ENCODE measurements around the gene SHISAL2A.

Gene SHISAL2A

DNA sequence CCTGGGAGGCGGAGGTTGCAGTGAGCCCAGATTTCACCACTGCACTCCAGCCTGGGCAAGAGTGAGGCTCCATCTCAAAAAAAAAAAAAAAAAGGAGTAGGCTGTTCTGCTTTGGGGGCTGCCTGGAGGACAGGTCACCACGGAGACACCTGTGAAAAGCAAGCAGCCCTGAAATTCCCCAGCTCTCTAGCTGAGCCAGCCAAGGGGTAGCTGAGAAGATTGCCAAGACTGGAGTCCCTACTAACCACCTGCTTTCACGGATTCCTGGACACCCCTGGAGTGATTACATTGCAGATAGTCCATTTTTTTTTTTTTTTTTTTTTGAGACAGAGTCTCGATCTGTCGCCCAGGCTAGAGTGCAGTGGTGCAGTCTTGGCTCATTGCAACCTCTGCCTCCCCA, 18.3 kb upstream of the SHISAL2A start:
- no peaks in the 10 kb centered on the region for H4K20me1 ChIP-seq
- H3K4me1 ChIP-seq = no peaks in the 10 kb centered on the region
- no peak overlapping the region for H3K27ac ChIP-seq
- no peaks in the 10 kb centered on the region for H3K27me3 ChIP-seq
- H3K9me3 ChIP-seq = 0 out of 2 replicates have a peak, but pooled peaks cover under 1% of the 10 kb centered on the region
- TF ChIP-seq Cebpa-rat (IDR thresholded peaks at IDR 0.05) = no peak
- no peak overlapping the region for H3K4me2 ChIP-seq
- H3K4me3 ChIP-seq = no peak overlapping the region
- H3K36me3 ChIP-seq = peaks cover 95% of the 10 kb centered on the region
- H3K9ac ChIP-seq = no peak overlapping the region

DNA sequence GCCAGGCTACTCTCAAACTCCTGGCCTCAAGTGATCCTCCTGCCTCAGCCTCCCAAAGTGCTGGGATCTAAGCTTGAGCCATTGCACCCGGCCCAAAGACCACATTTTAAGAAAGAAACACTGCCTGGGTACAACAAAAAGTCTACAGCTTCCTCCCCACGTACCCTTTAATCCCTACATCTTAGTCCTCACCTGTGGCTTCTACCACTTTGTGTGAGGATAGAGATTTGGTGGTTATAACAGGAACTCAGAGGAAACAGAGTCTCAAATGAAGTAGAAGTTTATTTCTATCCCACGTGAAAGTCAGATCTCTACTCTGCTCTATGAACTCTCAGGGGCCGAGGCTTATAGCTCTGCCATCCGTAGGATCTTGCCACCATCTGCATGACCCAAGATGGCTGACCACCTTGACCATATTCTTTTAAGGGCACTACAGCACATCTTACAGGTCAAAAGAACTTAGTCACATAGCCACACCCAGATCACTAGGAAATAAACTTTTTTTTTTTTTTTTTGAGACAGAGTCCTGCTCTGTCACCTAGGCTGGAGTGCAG, 17.4 kb upstream of the SHISAL2A start:
- Histone ChIP-seq H3K27me3 (no peaks in the 10 kb centered on the region), H3K9me3 (peaks cover 9% of the 10 kb centered on the region), H3K27ac (no peak overlapping the region), H3K36me3 (peaks cover 95% of the 10 kb centered on the region), H3K4me2 (no peak overlapping the region), H4K20me1 (no peaks in the 10 kb centered on the region), H3K9ac (no peak overlapping the region), H3K4me3 (no peak overlapping the region), H3K4me1 (no peaks in the 10 kb centered on the region)
- TF ChIP-seq Cebpa-rat (IDR thresholded peaks at IDR 0.05) = no peak

DNA sequence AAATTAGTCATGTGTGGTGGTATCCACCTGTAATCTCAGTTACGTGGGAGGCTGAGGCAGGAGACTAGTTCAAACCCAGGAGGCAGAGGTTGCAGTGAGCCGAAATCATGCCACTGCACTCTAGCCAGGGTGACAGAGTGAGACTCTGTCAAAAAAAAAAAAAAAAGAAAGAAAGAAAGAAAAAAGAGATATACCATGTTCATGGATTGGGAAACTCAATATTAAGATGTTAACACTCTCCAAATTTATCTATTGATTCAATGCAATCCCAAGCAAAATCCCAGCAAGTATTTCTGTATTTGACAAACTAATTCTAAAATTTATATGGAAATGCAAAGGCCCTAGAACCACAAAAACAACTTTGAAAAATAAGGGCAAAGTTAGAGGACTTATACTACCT, 11.0 kb upstream of the SHISAL2A start:
- no peaks in the 10 kb centered on the region for H3K27me3 ChIP-seq
- H4K20me1 ChIP-seq = no peaks in the 10 kb centered on the region
- H3K9ac ChIP-seq = no peak overlapping the region
- peaks cover 68% of the 10 kb centered on the region for H3K36me3 ChIP-seq
- H3K27ac ChIP-seq = no peak overlapping the region
- H3K4me2 ChIP-seq = no peak overlapping the region
- H3K9me3 ChIP-seq = peaks cover 46% of the 10 kb centered on the region
- H3K4me1 ChIP-seq = peaks cover under 1% of the 10 kb centered on the region
- no peak for TF ChIP-seq Cebpa-rat (IDR thresholded peaks at IDR 0.05)
- no peak overlapping the region for H3K4me3 ChIP-seq

DNA sequence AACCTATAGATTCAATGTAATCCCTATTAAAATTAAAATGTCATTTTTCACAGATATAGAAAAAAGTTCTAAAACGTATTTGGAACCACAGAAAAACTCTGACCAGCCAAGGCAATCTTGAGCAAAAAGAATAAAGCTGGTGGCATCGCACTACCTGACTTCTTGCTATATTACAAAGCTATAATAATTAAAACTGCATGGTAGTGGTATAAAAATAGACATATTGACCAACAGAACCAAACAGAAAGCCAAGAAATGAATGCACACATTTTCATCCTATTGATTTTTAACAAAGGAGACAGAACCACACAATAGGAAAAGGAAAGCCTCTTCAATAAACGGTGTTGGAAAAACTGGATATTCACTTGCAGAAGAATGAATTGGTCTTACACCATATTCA, 9.2 kb upstream of the SHISAL2A start:
- no peak for TF ChIP-seq Cebpa-rat (IDR thresholded peaks at IDR 0.05)
- no peak overlapping the region for H3K4me3 ChIP-seq
- peaks cover 17% of the 10 kb centered on the region for H3K4me1 ChIP-seq
- peaks cover 49% of the 10 kb centered on the region for H3K36me3 ChIP-seq
- peaks cover 46% of the 10 kb centered on the region for H3K9me3 ChIP-seq
- no peak overlapping the region for H3K4me2 ChIP-seq
- H3K27ac ChIP-seq = no peak overlapping the region
- no peak overlapping the region for H3K9ac ChIP-seq
- no peaks in the 10 kb centered on the region for H3K27me3 ChIP-seq
- H4K20me1 ChIP-seq = no peaks in the 10 kb centered on the region

DNA sequence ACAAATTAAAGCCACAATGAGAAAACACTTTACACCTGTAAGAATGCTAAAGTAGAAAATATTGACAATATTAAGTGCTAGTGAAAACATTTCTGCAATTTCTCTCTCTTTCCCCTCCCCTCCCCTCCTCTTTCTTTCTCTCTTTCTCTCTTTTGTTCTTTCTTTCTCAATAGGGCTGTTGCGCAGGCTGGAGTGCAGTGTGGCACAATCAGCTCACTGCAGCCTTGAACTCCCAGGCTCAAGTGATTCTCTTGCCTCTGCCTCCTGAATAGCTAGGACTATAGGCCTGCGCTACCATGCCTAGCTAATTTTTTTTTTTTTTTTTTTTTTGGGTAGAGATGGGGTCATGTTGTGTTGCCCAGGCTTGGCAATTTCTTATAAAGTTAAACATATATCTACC, 5.9 kb upstream of the SHISAL2A start:
- peaks cover 23% of the 10 kb centered on the region for H3K9me3 ChIP-seq
- H3K27me3 ChIP-seq = no peaks in the 10 kb centered on the region
- no peak overlapping the region for H3K9ac ChIP-seq
- peak overlapping the region; percentile 24; the same call in 1 of the 2 replicates for H3K4me2 ChIP-seq
- H3K4me3 ChIP-seq = no peak overlapping the region
- peaks cover 47% of the 10 kb centered on the region for H3K4me1 ChIP-seq
- no peak for TF ChIP-seq Cebpa-rat (IDR thresholded peaks at IDR 0.05)
- H3K36me3 ChIP-seq = peaks cover 18% of the 10 kb centered on the region
- no peaks in the 10 kb centered on the region for H4K20me1 ChIP-seq
- H3K27ac ChIP-seq = no peak overlapping the region

DNA sequence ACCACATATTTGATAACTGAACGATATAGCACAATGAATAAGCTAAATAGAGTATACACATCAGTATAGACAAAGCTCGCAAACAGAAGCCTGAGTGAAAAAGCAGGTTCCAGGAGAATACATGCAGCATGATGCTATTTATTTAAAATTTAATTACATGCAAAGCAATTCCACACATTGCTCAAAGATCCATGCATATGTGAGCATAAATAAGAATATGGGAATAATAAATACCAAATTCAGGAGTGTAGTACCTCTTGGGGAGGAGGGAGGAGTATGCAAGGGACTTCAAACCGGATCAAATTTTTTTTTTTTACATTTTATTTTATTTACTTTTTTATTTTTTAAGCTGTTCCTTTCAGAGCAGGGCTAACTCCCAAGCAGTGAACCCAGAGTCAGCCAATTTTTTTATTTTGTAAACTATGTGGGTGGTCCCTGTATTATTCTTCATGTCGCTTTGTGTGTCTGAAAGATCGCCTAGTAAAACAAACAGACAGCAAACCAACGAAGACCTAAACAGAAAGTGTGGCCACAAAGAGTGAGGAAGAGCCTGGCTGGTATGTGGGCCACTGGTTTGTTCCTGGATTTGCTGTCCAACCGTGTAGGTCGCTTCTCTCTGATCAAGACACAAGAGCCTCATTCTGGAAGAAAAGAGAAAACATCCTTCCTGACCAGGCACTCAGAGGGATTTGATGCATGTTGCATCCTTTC, 4.2 kb upstream of the SHISAL2A start:
- peaks cover 61% of the 10 kb centered on the region for H3K4me1 ChIP-seq
- H4K20me1 ChIP-seq = no peaks in the 10 kb centered on the region
- no peaks in the 10 kb centered on the region for H3K27me3 ChIP-seq
- H3K9ac ChIP-seq = no peak overlapping the region; the same call in 1 of the 2 replicates
- H3K9me3 ChIP-seq = peaks cover 6% of the 10 kb centered on the region
- TF ChIP-seq Cebpa-rat (IDR thresholded peaks at IDR 0.05) = no peak
- H3K36me3 ChIP-seq = peaks cover 7% of the 10 kb centered on the region
- peak overlapping the region; percentile 71 for H3K4me2 ChIP-seq
- no peak overlapping the region for H3K4me3 ChIP-seq
- peak overlapping the region; percentile 43; the same call in 1 of the 2 replicates for H3K27ac ChIP-seq

DNA sequence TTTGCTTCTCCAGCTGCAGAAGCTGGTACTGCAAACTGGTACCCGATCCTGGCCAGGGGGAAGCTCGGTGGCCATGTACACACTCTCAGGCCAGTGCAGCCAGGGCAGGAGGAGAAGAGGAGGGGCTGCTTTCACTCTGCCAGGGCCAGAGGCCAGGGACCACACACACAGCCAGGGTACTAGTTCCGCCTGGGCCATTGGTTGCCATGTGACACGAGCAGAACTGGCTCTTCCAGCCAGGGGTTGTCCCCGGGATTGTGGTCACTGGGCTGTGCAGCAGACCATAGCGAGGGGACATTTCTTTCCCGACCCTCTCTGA, 3.7 kb upstream of the SHISAL2A start:
- Histone ChIP-seq H3K4me1 (peaks cover 67% of the 10 kb centered on the region), H3K27ac (peak overlapping the region; percentile 43; the same call in 1 of the 2 replicates), H3K4me3 (no peak overlapping the region), H3K4me2 (peak overlapping the region; percentile 71), H3K9ac (no peak overlapping the region; the same call in 1 of the 2 replicates), H3K36me3 (peaks cover 2% of the 10 kb centered on the region), H3K27me3 (no peaks in the 10 kb centered on the region), H4K20me1 (no peaks in the 10 kb centered on the region), H3K9me3 (peaks cover under 1% of the 10 kb centered on the region)
- TF ChIP-seq Cebpa-rat (IDR thresholded peaks at IDR 0.05) = no peak

DNA sequence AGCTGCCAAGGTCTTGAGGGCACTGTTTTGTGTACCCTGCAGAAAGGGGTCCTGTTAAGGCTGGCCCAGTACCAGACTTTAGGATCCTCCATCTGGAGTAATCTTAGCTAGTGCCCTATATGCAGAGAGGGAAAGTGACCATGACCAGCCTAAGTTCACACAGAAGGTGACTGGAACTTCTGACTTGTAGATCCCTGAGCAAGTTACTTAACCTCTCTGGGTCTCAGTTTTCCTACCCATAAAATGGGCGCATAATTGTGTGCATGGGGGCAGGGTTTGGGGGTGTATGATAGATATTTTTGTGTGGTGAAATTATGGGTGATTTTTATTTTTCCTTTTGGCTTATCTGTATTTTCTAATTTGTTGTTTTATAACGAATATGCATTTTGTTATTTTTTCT, 3.3 kb upstream of the SHISAL2A start:
- H3K9ac ChIP-seq = no peak overlapping the region
- no peaks in the 10 kb centered on the region; the same call in 1 of the 2 replicates for H3K36me3 ChIP-seq
- no peaks in the 10 kb centered on the region for H3K9me3 ChIP-seq
- H3K4me2 ChIP-seq = peak overlapping the region; percentile 71
- H3K4me1 ChIP-seq = peaks cover 70% of the 10 kb centered on the region
- no peak for TF ChIP-seq Cebpa-rat (IDR thresholded peaks at IDR 0.05)
- peak overlapping the region; percentile 43; the same call in 1 of the 2 replicates for H3K27ac ChIP-seq
- H3K27me3 ChIP-seq = no peaks in the 10 kb centered on the region
- no peaks in the 10 kb centered on the region for H4K20me1 ChIP-seq
- no peak overlapping the region for H3K4me3 ChIP-seq

DNA sequence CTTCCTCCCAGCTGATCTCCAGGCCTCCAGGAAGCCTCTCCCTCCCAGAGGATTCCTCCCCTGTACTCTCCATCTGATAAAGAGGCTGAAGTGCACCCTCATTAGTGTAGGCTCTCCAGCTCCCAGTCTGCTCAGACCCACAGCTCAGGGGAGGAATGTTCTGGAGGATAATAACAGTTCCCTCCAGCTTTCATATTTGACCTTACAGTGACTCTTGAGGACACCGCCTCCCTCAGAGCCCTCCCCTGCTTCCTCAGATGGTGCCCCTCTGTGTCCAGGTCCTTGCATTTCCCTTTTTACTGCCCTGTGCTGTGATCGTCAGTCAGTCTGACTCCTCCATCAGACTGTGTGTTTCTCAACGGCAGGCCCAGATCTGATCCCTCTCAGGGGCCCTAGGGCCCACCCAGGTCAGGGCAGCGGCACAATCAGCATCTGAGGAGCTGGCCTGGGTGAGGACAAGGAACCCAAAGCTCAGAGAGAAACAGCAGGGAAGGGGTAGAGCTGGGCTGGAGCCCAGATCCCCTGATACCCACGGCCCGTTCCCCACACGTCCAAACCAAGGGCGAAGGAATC, 1.1 kb upstream of the SHISAL2A start:
- H3K9ac ChIP-seq = peak overlapping the region; percentile 83
- TF ChIP-seq Cebpa-rat (IDR thresholded peaks at IDR 0.05) = no peak

DNA sequence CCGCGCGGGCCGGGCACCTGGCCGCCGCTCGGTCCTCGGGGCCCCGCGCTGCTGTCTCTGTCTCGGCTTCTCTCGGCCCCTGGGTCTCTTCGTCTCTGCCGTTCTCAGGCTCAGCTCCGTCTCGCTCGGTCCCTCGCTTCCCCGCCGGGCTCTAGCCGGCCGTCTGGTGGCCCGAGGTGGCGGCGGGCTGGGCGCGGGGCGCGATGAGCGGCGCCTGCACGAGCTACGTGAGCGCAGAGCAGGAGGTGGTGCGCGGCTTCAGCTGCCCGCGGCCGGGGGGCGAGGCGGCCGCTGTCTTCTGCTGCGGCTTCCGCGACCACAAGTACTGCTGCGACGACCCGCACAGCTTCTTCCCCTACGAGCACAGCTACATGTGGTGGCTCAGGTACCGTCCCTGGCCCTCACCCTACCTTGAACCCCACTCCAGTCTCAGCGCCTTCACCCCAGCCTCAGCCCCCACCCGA, 355 bp downstream of the SHISAL2A start:
- peak overlapping the region; percentile 68 for H3K4me3 ChIP-seq
- H3K4me2 ChIP-seq = peak overlapping the region; percentile 97
- no peaks in the 10 kb centered on the region; the same call in 1 of the 2 replicates for H3K36me3 ChIP-seq
- H3K4me1 ChIP-seq = peaks cover 94% of the 10 kb centered on the region
- H4K20me1 ChIP-seq = no peaks in the 10 kb centered on the region
- peak overlapping the region; percentile 92 for H3K27ac ChIP-seq
- no peaks in the 10 kb centered on the region for H3K27me3 ChIP-seq
- no peak for TF ChIP-seq Cebpa-rat (IDR thresholded peaks at IDR 0.05)
- H3K9ac ChIP-seq = peak overlapping the region; percentile 83
- no peaks in the 10 kb centered on the region for H3K9me3 ChIP-seq

More for the DNA sequence above, 1.1 kb upstream of the SHISAL2A start:
- Histone ChIP-seq H3K27me3 (no peaks in the 10 kb centered on the region), H3K27ac (peak overlapping the region; percentile 92), H3K4me2 (peak overlapping the region; percentile 97), H3K4me1 (peaks cover 92% of the 10 kb centered on the region), H3K9me3 (no peaks in the 10 kb centered on the region), H3K36me3 (no peaks in the 10 kb centered on the region; the same call in 1 of the 2 replicates), H4K20me1 (no peaks in the 10 kb centered on the region), H3K4me3 (peak overlapping the region; percentile 68)
